Prostate gland (tissue), 2 donors: Measurements from ENCODE around the gene PCNX1. TPM values are rescaled to one million over a fixed set of nuclear protein-coding genes. Genes with fewer than 3 reads are reported as not detected.

Experiments used
- DNase-seq: peaks from one replicate; pipeline ENCODE4 v3.0.0-alpha.2; 2019; ENCODE audit warnings: low spot score
- H3K27ac ChIP-seq, 2 donors: fragments of 200-600 bp; sonication (generic); 2 replicates each; pipeline ENCODE4 v1.5.1; 2017 to 2019
- H3K27me3 ChIP-seq: fragments of 200-600 bp; sonication (generic); replicated peaks from 2 replicates; pipeline ENCODE4 v1.5.1; 2019; ENCODE audit not compliant: insufficient read depth
- H3K36me3 ChIP-seq, 2 donors: fragments of 200-600 bp; sonication (generic); 1 replicate in 1 of 2; 2 replicates in 1 of 2; pipeline versions ENCODE4 v1.5.1 to v1.8.1; 2017 to 2019
- H3K4me1 ChIP-seq: fragments of 200-600 bp; sonication (generic); replicated peaks from 2 replicates; pipeline ENCODE4 v1.5.1; 2019
- H3K4me3 ChIP-seq, 2 donors: fragments of 200-600 bp; sonication (generic); 2 replicates each; pipeline ENCODE4 v1.5.1; 2017 to 2019
- H3K9me3 ChIP-seq: fragments of 200-600 bp; sonication (generic); 2 replicates; pipeline ENCODE4 v1.5.1; 2017
- CTCF ChIP-seq, 4 experiments: fragments of 200-600 bp in 2 of 4; fragments of 450-650 bp in 2 of 4; sonication (generic) in 2 of 4; IDR thresholded peaks; 1 replicate in 3 of 4; 2 replicates in 1 of 4; pipeline ENCODE4 v1.5.1; 2016 to 2019; ENCODE audit warnings: antibody characterized with exemption in 4 of 4, mild to moderate bottlenecking in 2 of 4, moderate library complexity in 2 of 4
- POLR2A ChIP-seq: fragments of 450-650 bp; IDR thresholded peaks from one replicate; pipeline ENCODE4 v1.6.1; 2016; ENCODE audit warnings: antibody characterized with exemption, mild to moderate bottlenecking
- POLR2AphosphoS5 ChIP-seq: sonication (generic); formaldehyde crosslinking; IDR thresholded peaks from one replicate; pipeline ENCODE4 v1.6.1; 2017; ENCODE audit warnings: antibody characterized with exemption
- WGBS: methylation state at CpG from one replicate; pipeline ENCODE4 v1.1.5; 2018; 5-methylcytosine and 5-hydroxymethylcytosine counted together
- intact Hi-C: fragments of 100-400 bp; cut with DNase I; formaldehyde crosslinking; loops from one replicate; pipeline ENCODE4 v1.14.2; 2022
- total RNA-seq, 2 donors: library from RNA; depleted of rRNA; stranded (reverse); fragments of >200 nt; gene quantifications; one replicate each; pipeline ENCODE4 v1.1.0, GENCODE V29; 2016

Gene PCNX1
- total RNA-seq, 2 donors from 2014 or later = 24.5 to 66.5 TPM

- H3K9me3 ChIP-seq = no peaks in the 10 kb centered on the region
- DNase-seq = peak; percentile 89
- WGBS = 64% methylated on average over 6 of the region's 6 CpGs
- peak; percentile 80 to 95 (median 88) for TF ChIP-seq CTCF (IDR thresholded peaks at IDR 0.05)
- TF ChIP-seq POLR2A = no peak
- TF ChIP-seq POLR2AphosphoS5 = peak; percentile 66
- no peaks in the 10 kb centered on the region for H3K4me1 ChIP-seq
- H3K27me3 ChIP-seq = no peaks in the 10 kb centered on the region
- intact Hi-C loops = loop anchor here (5.0 kb wide), 2 partner anchors 65 to 150 kb away; partner anchors contain the start of gene PCNX1
- H3K27ac ChIP-seq = no peak overlapping the region
- no peaks in the 10 kb centered on the region for H3K36me3 ChIP-seq
- H3K4me3 ChIP-seq = no peak overlapping the region
These were observed 65.1 kb downstream of the PCNX1 start for GRCh38 chr14:70972107-70972976.

- Histone ChIP-seq H3K9me3 (no peaks in the 10 kb centered on the region), H3K4me3 (no peak overlapping the region), H3K36me3 (no peaks in the 10 kb centered on the region), H3K27me3 (no peaks in the 10 kb centered on the region), H3K27ac (no peak overlapping the region), H3K4me1 (no peaks in the 10 kb centered on the region)
- intact Hi-C loops = no loop called here
- WGBS = 90% methylated on average over 6 of the region's 6 CpGs
- TF ChIP-seq POLR2A = no peak
- TF ChIP-seq CTCF (IDR thresholded peaks at IDR 0.05) = no peak
- no peak for TF ChIP-seq POLR2AphosphoS5
- no peak for DNase-seq
These were observed 69.3 kb downstream of the PCNX1 start for GRCh38 chr14:70976591-70976990.

GRCh38 chr14:70981000-70981952 is 74.0 kb downstream of the PCNX1 start:
- intact Hi-C loops = no loop called here
- TF ChIP-seq POLR2AphosphoS5 = no peak
- no peak for TF ChIP-seq POLR2A
- no peak for TF ChIP-seq CTCF (IDR thresholded peaks at IDR 0.05)
- Histone ChIP-seq H3K4me1 (no peaks in the 10 kb centered on the region), H3K27ac (no peak overlapping the region), H3K9me3 (no peaks in the 10 kb centered on the region), H3K36me3 (no peaks in the 10 kb centered on the region), H3K27me3 (no peaks in the 10 kb centered on the region), H3K4me3 (no peak overlapping the region)
- DNase-seq = no peak
- 31% methylated on average over 6 of the region's 6 CpGs for WGBS

GRCh38 chr14:70982200-70982599 is 74.9 kb downstream of the PCNX1 start:
- TF ChIP-seq POLR2AphosphoS5 (no peak), CTCF (IDR thresholded peaks at IDR 0.05) (no peak), POLR2A (no peak)
- WGBS = 61% methylated on average over 1 of the region's 1 CpG
- Histone ChIP-seq H3K27me3 (no peaks in the 10 kb centered on the region), H3K27ac (no peak overlapping the region), H3K4me3 (no peak overlapping the region), H3K36me3 (no peaks in the 10 kb centered on the region), H3K4me1 (no peaks in the 10 kb centered on the region), H3K9me3 (no peaks in the 10 kb centered on the region)
- intact Hi-C loops = no loop called here
- DNase-seq = no peak
